WTC11 (cell line): Measurements from ENCODE around the gene SYNE4. TPM values are rescaled to one million over a fixed set of nuclear protein-coding genes. Genes with fewer than 3 reads are reported as not detected.

Experiments
- ATAC-seq: fragments of 200-7000 bp; cut with Tn5 transposase; 2 replicates; pipeline ENCODE4 v1.10.0; 2021; ENCODE audit warnings: mild to moderate bottlenecking, moderate library complexity
- CTCF ChIA-PET: fragments of 300-600 bp; sonication (Branson Sonifier 250); formaldehyde crosslinking; loops from one replicate; lab custom pipeline; 2021; ENCODE audit warnings: antibody characterized with exemption; lab: Charles Lee
- POLR2A ChIA-PET: fragments of 350-600 bp; sonication (Branson Sonifier 250); formaldehyde crosslinking; loops from one replicate; lab custom pipeline; 2021; ENCODE audit warnings: antibody characterized with exemption; lab: Charles Lee
- DNase-seq: peaks from one replicate; pipeline ENCODE4 v3.0.0; 2021; ENCODE audit warnings: low spot score
- H3K27ac Mint-ChIP-seq: 2 replicates; pipeline ENCODE4 v1.8.0; 2021; ENCODE audit warnings: mixed read lengths
- H3K27me3 Mint-ChIP-seq: 2 replicates; pipeline ENCODE4 v1.8.0; 2021; ENCODE audit warnings: low read depth, mild to moderate bottlenecking, moderate library complexity, mixed read lengths
- H3K36me3 Mint-ChIP-seq: 2 replicates; pipeline ENCODE4 v1.8.0; 2021; ENCODE audit warnings: mixed read lengths
- H3K4me1 Mint-ChIP-seq: 2 replicates; pipeline ENCODE4 v1.8.0; 2022; ENCODE audit warnings: mixed read lengths
- H3K4me3 Mint-ChIP-seq: 2 replicates; pipeline ENCODE4 v1.8.0; 2021; ENCODE audit warnings: mild to moderate bottlenecking, moderate library complexity, mixed read lengths
- H3K9me3 Mint-ChIP-seq: 2 replicates; pipeline ENCODE4 v1.8.0; 2021; ENCODE audit warnings: mixed read lengths
- AR ChIP-seq: fragments of 250-450 bp; sonication (Bioruptor Pico); IDR thresholded peaks from 2 replicates; pipeline ENCODE4 v1.9.0; 2021; ENCODE audit warnings: mild to moderate bottlenecking
- ARID4B ChIP-seq: sonication (generic); formaldehyde crosslinking; IDR thresholded peaks from 2 replicates; pipeline ENCODE4 v1.8.0; 2023; ENCODE audit warnings: missing genetic modification reagents, mild to moderate bottlenecking, borderline replicate concordance
- ATF1 ChIP-seq: sonication (generic); formaldehyde crosslinking; IDR thresholded peaks from 2 replicates; pipeline ENCODE4 v1.8.1; 2023; ENCODE audit warnings: mild to moderate bottlenecking, moderate library complexity, missing genetic modification reagents
- CDX4 ChIP-seq: fragments of 250-450 bp; sonication (Bioruptor Pico); IDR thresholded peaks from 2 replicates; pipeline ENCODE4 v1.9.0; 2021; ENCODE audit warnings: moderate library complexity, mild to moderate bottlenecking, inconsistent platforms, borderline replicate concordance
- CREM ChIP-seq: sonication (generic); formaldehyde crosslinking; IDR thresholded peaks from 2 replicates; pipeline ENCODE4 v1.8.1; 2022; ENCODE audit warnings: mild to moderate bottlenecking, missing genetic modification reagents, moderate library complexity
- CTCF ChIP-seq: fragments of 200-600 bp; IDR thresholded peaks from 2 replicates; pipeline ENCODE4 v1.8.0; 2022; ENCODE audit warnings: antibody characterized with exemption
- FOXP1 ChIP-seq: sonication (generic); formaldehyde crosslinking; IDR thresholded peaks from 2 replicates; pipeline ENCODE4 v1.8.0; 2022; ENCODE audit warnings: missing genetic modification reagents, mild to moderate bottlenecking, moderate library complexity, borderline replicate concordance
- GABPB1 ChIP-seq: sonication (generic); formaldehyde crosslinking; IDR thresholded peaks from 2 replicates; pipeline ENCODE4 v1.8.1; 2023; ENCODE audit warnings: mild to moderate bottlenecking, missing genetic modification reagents
- MAX ChIP-seq: sonication (generic); formaldehyde crosslinking; IDR thresholded peaks from 2 replicates; pipeline ENCODE4 v1.8.0; 2022; ENCODE audit warnings: mild to moderate bottlenecking, missing genetic modification reagents
- MLX ChIP-seq: sonication (generic); formaldehyde crosslinking; IDR thresholded peaks from 2 replicates; pipeline ENCODE4 v1.8.1; 2023; ENCODE audit warnings: mild to moderate bottlenecking, missing genetic modification reagents, moderate library complexity
- NR1H2 ChIP-seq: sonication (generic); formaldehyde crosslinking; IDR thresholded peaks from 2 replicates; pipeline ENCODE4 v1.9.0; 2021; ENCODE audit warnings: mild to moderate bottlenecking, moderate library complexity, missing genetic modification reagents
- NR3C1 ChIP-seq: sonication (generic); formaldehyde crosslinking; conservative IDR thresholded peaks from 2 replicates; pipeline ENCODE4 v1.8.1; 2023; ENCODE audit warnings: low read depth, mild to moderate bottlenecking, missing genetic modification reagents
- PRRX2 ChIP-seq: fragments of 250-450 bp; sonication (Bioruptor Pico); IDR thresholded peaks from 2 replicates; pipeline ENCODE4 v1.8.0; 2021; ENCODE audit warnings: mild to moderate bottlenecking
- TCF7 ChIP-seq: sonication (generic); formaldehyde crosslinking; IDR thresholded peaks from 2 replicates; pipeline ENCODE4 v1.8.0; 2022; ENCODE audit warnings: mild to moderate bottlenecking, low read depth, missing genetic modification reagents, moderate library complexity
- TEAD4 ChIP-seq: sonication (generic); formaldehyde crosslinking; IDR thresholded peaks from 2 replicates; pipeline ENCODE4 v1.8.0; 2022; ENCODE audit warnings: mild to moderate bottlenecking, missing genetic modification reagents
- ZNF138 ChIP-seq: sonication (generic); formaldehyde crosslinking; conservative IDR thresholded peaks from 2 replicates; pipeline ENCODE4 v1.8.1; 2022; ENCODE audit warnings: mild to moderate bottlenecking, moderate library complexity, missing genetic modification reagents
- ZNF416 ChIP-seq: fragments of 250-450 bp; sonication (Bioruptor Pico); IDR thresholded peaks from 2 replicates; pipeline ENCODE4 v1.9.0; 2021; ENCODE audit warnings: mild to moderate bottlenecking, inconsistent platforms
- total RNA-seq: library from RNA; stranded (reverse); gene quantifications from 3 replicates; pipeline ENCODE4 v1.2.3, GENCODE V29; 2021

SYNE4 gene
- total RNA-seq, 1 experiment from 2014 or later = 17.6 TPM

GRCh38 chr19:35977446-35978222 lies 31.0 kb downstream of the SYNE4 start:
- Mint-ChIP-seq H3K27ac (peak overlapping the region; percentile 72; the same call in 1 of the 2 replicates), H3K4me1 (peaks cover 13% of the 10 kb centered on the region), H3K9me3 (no peaks in the 10 kb centered on the region), H3K27me3 (peaks cover 20% of the 10 kb centered on the region), H3K4me3 (no peak overlapping the region), H3K36me3 (no peaks in the 10 kb centered on the region)
- ChIA-PET POLR2A (interaction anchor here (0.7 kb wide), 1 partner anchor 93 kb away, joined by 3 read pairs; no protein-coding TSS in a partner anchor), CTCF (interaction anchor here (0.5 to 2.1 kb wide), 35 partner anchors 10 to 420 kb away, joined by 3 to 12 read pairs (median 4); partner anchors contain the start of genes ALKBH6, NFKBID and SYNE4)
- DNase-seq (peak; percentile 86), ATAC-seq (peak; percentile 95)
- TF ChIP-seq FOXP1 (CRISPR knock-in tag) (no peak), MLX (CRISPR knock-in tag) (no peak), CTCF (peak; percentile 35; the same call in 1 of the 2 replicates), NR1H2 (CRISPR knock-in tag) (no peak), MAX (CRISPR knock-in tag) (0 out of 2 replicates have a peak, but pooled peaks have one; percentile 21)

GRCh38 chr19:35975608-35976214 lies 32.9 kb downstream of the SYNE4 start:
- no peak overlapping the region for H3K27ac Mint-ChIP-seq
- H3K4me3 Mint-ChIP-seq = no peak overlapping the region
- peaks cover 13% of the 10 kb centered on the region for H3K4me1 Mint-ChIP-seq
- H3K36me3 Mint-ChIP-seq = no peaks in the 10 kb centered on the region
- ChIA-PET CTCF (interaction anchor here (0.5 to 1.2 kb wide), 7 partner anchors 12 to 191 kb away, joined by 3 to 4 read pairs (median 3); partner anchors contain the start of gene ALKBH6), POLR2A (no interaction called here)
- H3K9me3 Mint-ChIP-seq = no peaks in the 10 kb centered on the region
- H3K27me3 Mint-ChIP-seq = peaks cover 5% of the 10 kb centered on the region; the same call in 1 of the 2 replicates
- ATAC-seq (no peak), DNase-seq (peak; percentile 49)
- no peak for TF ChIP-seq ARID4B (CRISPR knock-in tag)
- no peak for TF ChIP-seq ZNF416
- no peak for TF ChIP-seq TCF7
- TF ChIP-seq CDX4 (CRISPR knock-in tag) = no peak
- TF ChIP-seq ATF1 (CRISPR knock-in tag) = no peak
- no peak for TF ChIP-seq ZNF138 (CRISPR knock-in tag)
- no peak for TF ChIP-seq PRRX2 (CRISPR knock-in tag)
- TF ChIP-seq NR1H2 (CRISPR knock-in tag) = no peak
- TF ChIP-seq GABPB1 = no peak
- TF ChIP-seq TEAD4 (CRISPR knock-in tag) = 0 out of 2 replicates have a peak, but pooled peaks have one; percentile 75
- no peak for TF ChIP-seq CREM (CRISPR knock-in tag)
- TF ChIP-seq AR (CRISPR knock-in tag) = no peak
- no peak for TF ChIP-seq NR3C1 (CRISPR knock-in tag)
- TF ChIP-seq CTCF = no peak
- no peak for TF ChIP-seq MLX (CRISPR knock-in tag)
